ENCODE data around the gene TSPAN9.

GRCh38 chr12:3200032-3200617 lies 122.9 kb downstream of the TSPAN9 start:
- no peak for TF ChIP-seq RAD21 (IDR thresholded peaks at IDR 0.05; ENCODE audit: low read length)
- peak; percentile 70 for TF ChIP-seq POLR2A (IDR thresholded peaks at IDR 0.05; ENCODE audit: low read depth, low read length)
